Neural cell (in vitro differentiated cells): ENCODE measurements around the gene GNAL. TPM values are rescaled to one million over a fixed set of nuclear protein-coding genes. Genes with fewer than 3 reads are reported as not detected.

ENCODE experiments used
- H2AFZ ChIP-seq: fragments of 200-600, 300-800 bp; sonication (generic), shearing (Covaris generic); 2 replicates; pipeline ENCODE4 v1.6.0; 2014; ENCODE audit warnings: low read depth, mild to moderate bottlenecking, antibody characterized with exemption, low read length, moderate library complexity
- H3F3A ChIP-seq: fragments of 200-600 bp; shearing (Covaris generic); 2 replicates; pipeline ENCODE4 v1.6.1; 2016; ENCODE audit warnings: mild to moderate bottlenecking, moderate library complexity, mixed read lengths, antibody characterized with exemption, low read length; ENCODE audit not compliant: insufficient read depth, poor library complexity, severe bottlenecking
- H3K27ac ChIP-seq: fragments of 200-600, 300-800 bp; sonication (generic), shearing (Covaris generic); 2 replicates; pipeline ENCODE4 v1.5.1; 2014; ENCODE audit warnings: mild to moderate bottlenecking, low read length, moderate library complexity
- H3K27me3 ChIP-seq: fragments of 300-800, 200-600 bp; sonication (generic), shearing (Covaris generic); 2 replicates; pipeline ENCODE4 v1.6.0; 2014; ENCODE audit warnings: mild to moderate bottlenecking, low read depth, low read length, moderate library complexity; ENCODE audit not compliant: insufficient read depth
- H3K36me3 ChIP-seq: fragments of 300-800, 200-600 bp; sonication (generic), shearing (Covaris generic); 2 replicates; pipeline ENCODE4 v1.5.1; 2014; ENCODE audit warnings: mild to moderate bottlenecking, antibody characterized with exemption, low read length, moderate library complexity; ENCODE audit not compliant: insufficient read depth
- H3K4me2 ChIP-seq: fragments of 300-800, 200-600 bp; sonication (generic), shearing (Covaris generic); 2 replicates; pipeline ENCODE4 v1.6.0; 2014; ENCODE audit warnings: mild to moderate bottlenecking, low read length
- H3K4me3 ChIP-seq: fragments of 300-800, 200-600 bp; sonication (generic), shearing (Covaris generic); 2 replicates; pipeline ENCODE4 v1.5.1; 2014; ENCODE audit warnings: mild to moderate bottlenecking, low read length, moderate library complexity
- H3K79me2 ChIP-seq: fragments of 200-600 bp; shearing (Covaris generic); replicated peaks from 2 replicates; pipeline ENCODE4 v1.6.0; 2014; ENCODE audit warnings: mild to moderate bottlenecking, low read length, moderate library complexity; ENCODE audit not compliant: insufficient read depth
- H3K9ac ChIP-seq: fragments of 300-800, 200-600 bp; sonication (generic), shearing (Covaris generic); 2 replicates; pipeline ENCODE4 v1.6.1; 2016; ENCODE audit warnings: mild to moderate bottlenecking, low read length, mixed read lengths
- H3K9me2 ChIP-seq: fragments of 200-600 bp; shearing (Covaris generic); 2 replicates; pipeline ENCODE4 v1.6.1; 2016; ENCODE audit warnings: mild to moderate bottlenecking, low read length, mixed read lengths; ENCODE audit not compliant: insufficient read depth
- H3K9me3 ChIP-seq: fragments of 200-600, 300-800 bp; sonication (generic), shearing (Covaris generic); 2 replicates; pipeline ENCODE4 v1.6.1; 2016; ENCODE audit warnings: mild to moderate bottlenecking, mixed run types, low read length, moderate library complexity, mixed read lengths
- H4K20me1 ChIP-seq: fragments of 200-600 bp; shearing (Covaris generic); 2 replicates; pipeline ENCODE4 v1.6.1; 2016; ENCODE audit warnings: mild to moderate bottlenecking, mixed run types; ENCODE audit not compliant: insufficient read depth
- EP300 ChIP-seq: fragments of 450-650 bp; conservative IDR thresholded peaks from 2 replicates; pipeline ENCODE4 v1.6.1; 2014; ENCODE audit warnings: antibody characterized with exemption, mild to moderate bottlenecking, moderate library complexity; ENCODE audit not compliant: poor library complexity, severe bottlenecking
- EZH2 ChIP-seq: fragments of 200-600, 300-800 bp; shearing (Covaris generic), sonication (generic); IDR thresholded peaks from 2 replicates; pipeline ENCODE4 v1.6.1; 2014; ENCODE audit warnings: antibody characterized with exemption, low read length, borderline replicate concordance, mild to moderate bottlenecking; ENCODE audit not compliant: insufficient read depth, poor library complexity, severe bottlenecking
- MXI1 ChIP-seq: fragments of 450-650 bp; conservative IDR thresholded peaks from 2 replicates; pipeline ENCODE4 v1.6.1; 2014; ENCODE audit warnings: antibody characterized with exemption, mild to moderate bottlenecking; ENCODE audit not compliant: poor library complexity, severe bottlenecking
- POLR2AphosphoS5 ChIP-seq: IDR thresholded peaks from 2 replicates; pipeline ENCODE4 v1.6.1; 2012
- RAD21 ChIP-seq: fragments of 450-650 bp; conservative IDR thresholded peaks from 2 replicates; pipeline ENCODE4 v1.6.1; 2014; ENCODE audit warnings: antibody characterized with exemption, mild to moderate bottlenecking, moderate library complexity
- SMC3 ChIP-seq: fragments of 450-650 bp; conservative IDR thresholded peaks from 2 replicates; pipeline ENCODE4 v1.6.1; 2014; ENCODE audit warnings: antibody characterized with exemption, mild to moderate bottlenecking, moderate library complexity; ENCODE audit not compliant: poor library complexity
- TAF1 ChIP-seq: IDR thresholded peaks from 2 replicates; pipeline ENCODE4 v1.6.1; 2012; ENCODE audit warnings: low read depth
- polyA plus RNA-seq: library from polyadenylated mRNA; depleted of rRNA; stranded (reverse); fragments of >200 nt; gene quantifications from 2 replicates; pipeline ENCODE4 v1.2.3, GENCODE V29; 2014
- TF ChIP-seq, protein P1 (sequence below): IDR thresholded peaks from 2 replicates; pipeline ENCODE4 v1.6.1; 2012; ENCODE audit warnings: borderline replicate concordance
- TF ChIP-seq, protein P2 (sequence below): fragments of 450-650 bp; IDR thresholded peaks from 2 replicates; pipeline ENCODE4 v1.5.1; 2014; ENCODE audit warnings: antibody characterized with exemption, mild to moderate bottlenecking, moderate library complexity; ENCODE audit not compliant: poor library complexity, severe bottlenecking

GNAL gene
- polyA plus RNA-seq, 1 donor from 2014 or later, result 16.7 TPM

DNA sequence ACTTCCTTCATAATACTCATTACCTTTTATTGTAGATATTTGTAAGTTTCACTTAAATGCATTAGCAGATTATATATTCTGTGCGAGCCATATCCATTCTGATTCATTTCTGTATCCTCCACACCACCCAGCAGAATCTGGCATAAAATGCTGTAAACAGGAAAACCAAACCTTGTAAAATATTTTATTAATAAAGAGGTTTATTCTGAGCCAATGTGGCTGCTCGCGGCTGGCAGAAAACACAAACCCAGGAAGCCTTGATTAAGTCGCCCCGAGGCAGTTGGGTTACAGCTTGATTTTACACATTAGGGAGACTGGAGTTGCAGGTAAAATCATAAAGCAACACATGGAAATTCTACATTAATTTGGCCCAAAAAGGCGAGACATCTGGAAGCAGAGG, 40.5 kb downstream of the GNAL start:
- H3K9me3 ChIP-seq, result no peaks in the 10 kb centered on the region
- H3K27ac ChIP-seq, result no peak overlapping the region
- H3K9me2 ChIP-seq, result no peaks in the 10 kb centered on the region
- H2AFZ ChIP-seq, result no peak overlapping the region
- no peak overlapping the region for H3K4me2 ChIP-seq
- no peak overlapping the region for H3K4me3 ChIP-seq
- TF ChIP-seq RAD21 (no peak), TAF1 (no peak)
- no peaks in the 10 kb centered on the region for H4K20me1 ChIP-seq
- no peaks in the 10 kb centered on the region for H3K27me3 ChIP-seq
- H3F3A ChIP-seq, result no peaks in the 10 kb centered on the region
- no peaks in the 10 kb centered on the region for H3K79me2 ChIP-seq
- no peak overlapping the region for H3K9ac ChIP-seq
- no peaks in the 10 kb centered on the region for H3K36me3 ChIP-seq

DNA sequence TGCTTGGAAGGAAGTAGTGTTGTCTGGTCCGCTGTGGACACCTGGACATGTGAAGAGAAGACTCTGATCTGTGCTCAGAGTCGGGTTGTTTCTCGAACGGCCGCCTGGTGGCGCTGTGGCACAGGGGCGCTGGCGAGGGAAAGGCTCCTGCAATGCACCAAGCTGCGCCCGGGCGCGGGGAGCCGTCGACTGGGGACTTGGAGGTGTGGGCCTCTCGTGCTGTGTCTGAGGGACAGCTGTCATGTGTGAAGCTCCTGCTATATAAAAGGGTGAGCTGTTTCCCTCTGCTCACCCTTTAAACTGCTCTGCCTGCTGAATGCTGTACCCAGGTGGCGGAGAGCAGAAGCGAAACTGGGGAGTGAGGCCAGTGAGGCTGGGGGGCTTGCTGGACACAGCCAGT, 44.0 kb downstream of the GNAL start:
- Histone ChIP-seq H3K4me3 (no peak overlapping the region), H3K9me3 (no peaks in the 10 kb centered on the region), H3K4me2 (no peak overlapping the region), H3K27ac (no peak overlapping the region), H4K20me1 (no peaks in the 10 kb centered on the region), H3F3A (no peaks in the 10 kb centered on the region), H2AFZ (no peak overlapping the region), H3K36me3 (no peaks in the 10 kb centered on the region), H3K79me2 (no peaks in the 10 kb centered on the region), H3K9ac (no peak overlapping the region), H3K9me2 (no peaks in the 10 kb centered on the region), H3K27me3 (no peaks in the 10 kb centered on the region)
- TF ChIP-seq SMC3 (peak; percentile 61), EZH2 (no peak), POLR2AphosphoS5 (no peak), EP300 (no peak), RAD21 (peak; percentile 63)
- TF ChIP-seq, protein P1, sequence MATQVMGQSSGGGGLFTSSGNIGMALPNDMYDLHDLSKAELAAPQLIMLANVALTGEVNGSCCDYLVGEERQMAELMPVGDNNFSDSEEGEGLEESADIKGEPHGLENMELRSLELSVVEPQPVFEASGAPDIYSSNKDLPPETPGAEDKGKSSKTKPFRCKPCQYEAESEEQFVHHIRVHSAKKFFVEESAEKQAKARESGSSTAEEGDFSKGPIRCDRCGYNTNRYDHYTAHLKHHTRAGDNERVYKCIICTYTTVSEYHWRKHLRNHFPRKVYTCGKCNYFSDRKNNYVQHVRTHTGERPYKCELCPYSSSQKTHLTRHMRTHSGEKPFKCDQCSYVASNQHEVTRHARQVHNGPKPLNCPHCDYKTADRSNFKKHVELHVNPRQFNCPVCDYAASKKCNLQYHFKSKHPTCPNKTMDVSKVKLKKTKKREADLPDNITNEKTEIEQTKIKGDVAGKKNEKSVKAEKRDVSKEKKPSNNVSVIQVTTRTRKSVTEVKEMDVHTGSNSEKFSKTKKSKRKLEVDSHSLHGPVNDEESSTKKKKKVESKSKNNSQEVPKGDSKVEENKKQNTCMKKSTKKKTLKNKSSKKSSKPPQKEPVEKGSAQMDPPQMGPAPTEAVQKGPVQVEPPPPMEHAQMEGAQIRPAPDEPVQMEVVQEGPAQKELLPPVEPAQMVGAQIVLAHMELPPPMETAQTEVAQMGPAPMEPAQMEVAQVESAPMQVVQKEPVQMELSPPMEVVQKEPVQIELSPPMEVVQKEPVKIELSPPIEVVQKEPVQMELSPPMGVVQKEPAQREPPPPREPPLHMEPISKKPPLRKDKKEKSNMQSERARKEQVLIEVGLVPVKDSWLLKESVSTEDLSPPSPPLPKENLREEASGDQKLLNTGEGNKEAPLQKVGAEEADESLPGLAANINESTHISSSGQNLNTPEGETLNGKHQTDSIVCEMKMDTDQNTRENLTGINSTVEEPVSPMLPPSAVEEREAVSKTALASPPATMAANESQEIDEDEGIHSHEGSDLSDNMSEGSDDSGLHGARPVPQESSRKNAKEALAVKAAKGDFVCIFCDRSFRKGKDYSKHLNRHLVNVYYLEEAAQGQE, result no peak
- TF ChIP-seq, protein P2, sequence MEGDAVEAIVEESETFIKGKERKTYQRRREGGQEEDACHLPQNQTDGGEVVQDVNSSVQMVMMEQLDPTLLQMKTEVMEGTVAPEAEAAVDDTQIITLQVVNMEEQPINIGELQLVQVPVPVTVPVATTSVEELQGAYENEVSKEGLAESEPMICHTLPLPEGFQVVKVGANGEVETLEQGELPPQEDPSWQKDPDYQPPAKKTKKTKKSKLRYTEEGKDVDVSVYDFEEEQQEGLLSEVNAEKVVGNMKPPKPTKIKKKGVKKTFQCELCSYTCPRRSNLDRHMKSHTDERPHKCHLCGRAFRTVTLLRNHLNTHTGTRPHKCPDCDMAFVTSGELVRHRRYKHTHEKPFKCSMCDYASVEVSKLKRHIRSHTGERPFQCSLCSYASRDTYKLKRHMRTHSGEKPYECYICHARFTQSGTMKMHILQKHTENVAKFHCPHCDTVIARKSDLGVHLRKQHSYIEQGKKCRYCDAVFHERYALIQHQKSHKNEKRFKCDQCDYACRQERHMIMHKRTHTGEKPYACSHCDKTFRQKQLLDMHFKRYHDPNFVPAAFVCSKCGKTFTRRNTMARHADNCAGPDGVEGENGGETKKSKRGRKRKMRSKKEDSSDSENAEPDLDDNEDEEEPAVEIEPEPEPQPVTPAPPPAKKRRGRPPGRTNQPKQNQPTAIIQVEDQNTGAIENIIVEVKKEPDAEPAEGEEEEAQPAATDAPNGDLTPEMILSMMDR, result peak; percentile 66

DNA sequence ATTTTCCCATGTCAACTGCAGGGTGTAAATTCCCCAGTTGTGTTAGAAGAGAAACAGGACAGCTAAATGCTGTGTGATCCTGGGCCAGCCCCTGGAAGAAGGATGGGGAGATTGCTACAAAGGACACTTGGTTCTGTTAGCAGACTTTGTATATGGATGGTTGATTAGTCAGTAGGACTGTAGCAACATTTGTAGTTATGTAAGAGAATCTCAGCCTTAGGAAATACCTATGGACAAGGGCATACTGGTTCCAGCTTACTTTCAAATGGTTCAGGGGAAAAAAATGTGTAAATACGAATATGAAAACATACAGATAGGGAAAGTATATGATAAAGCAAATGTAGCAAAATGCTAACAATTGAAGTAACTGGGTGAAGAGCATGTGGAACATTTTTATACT, 47.6 kb downstream of the GNAL start:
- Histone ChIP-seq H3K27ac (no peak overlapping the region), H3K4me2 (no peak overlapping the region), H2AFZ (no peak overlapping the region), H3K9ac (no peak overlapping the region), H3F3A (no peaks in the 10 kb centered on the region), H3K9me2 (no peaks in the 10 kb centered on the region), H3K9me3 (no peaks in the 10 kb centered on the region), H4K20me1 (no peaks in the 10 kb centered on the region), H3K79me2 (no peaks in the 10 kb centered on the region), H3K27me3 (no peaks in the 10 kb centered on the region), H3K36me3 (no peaks in the 10 kb centered on the region), H3K4me3 (no peak overlapping the region)
- TF ChIP-seq, protein P1, result no peak
- TF ChIP-seq TAF1 (no peak), MXI1 (no peak), SMC3 (no peak), EP300 (no peak), EZH2 (no peak), RAD21 (no peak), POLR2AphosphoS5 (no peak)
- TF ChIP-seq, protein P2, result no peak
